GM12878 (cell line): ENCODE measurements around the gene CCM2. TPM values are rescaled to one million over a fixed set of nuclear protein-coding genes. Genes with fewer than 3 reads are reported as not detected.

Experiments
- ATAC-seq: fragments of 200-7000 bp; cut with Tn5 transposase; 3 replicates; pipeline ENCODE4 v1.9.1; 2020; ENCODE audit warnings: mild to moderate bottlenecking, moderate library complexity
- BruUV-seq: library from RNA; stranded (reverse); fragments of 400-500 nt; replicated peaks from 2 replicates; lab custom pipeline; 2021; lab: Mats Ljungman, UMichigan
- CTCF ChIA-PET: fragments of 300-600 bp; sonication (Branson Sonifier 250); formaldehyde crosslinking; extraction: SDS; loops from one replicate; lab custom pipeline; 2021; ENCODE audit warnings: inconsistent platforms; lab: Yijun Ruan, JAX
- POLR2A ChIA-PET: fragments of 350-600 bp; formaldehyde crosslinking; extraction: SDS; loops from one replicate; lab custom pipeline; 2021; ENCODE audit warnings: inconsistent platforms; lab: Charles Lee
- RAD21 ChIA-PET: fragments of 300-600 bp; sonication (Branson Sonifier 250); formaldehyde crosslinking; loops from one replicate; lab custom pipeline; 2023; ENCODE audit warnings: antibody characterized with exemption; ENCODE audit not compliant: unreplicated experiment; lab: Charles Lee
- SMC1A ChIA-PET: fragments of 300-600 bp; sonication (Branson Sonifier 250); formaldehyde crosslinking; loops from one replicate; lab custom pipeline; 2023; ENCODE audit not compliant: unreplicated experiment, uncharacterized antibody; lab: Charles Lee
- DNase-seq: peaks from one replicate; pipeline ENCODE4 v3.0.0-alpha.2; 2011; ENCODE audit warnings: low read depth, low spot score
- FAIRE-seq: peaks from 3 replicates; lab custom pipeline; 2011; peaks lifted over from hg19 to GRCh38; lab: Jason Lieb, UNC
- H2AFZ ChIP-seq: 2 replicates; pipeline ENCODE4 v1.6.0; 2011; ENCODE audit warnings: low read depth, low read length, control low read depth; ENCODE audit not compliant: control insufficient read depth
- H3K27ac ChIP-seq: 2 replicates; pipeline ENCODE4 v1.5.1; 2011; ENCODE audit warnings: control low read depth; ENCODE audit not compliant: control insufficient read depth, insufficient read depth
- H3K27me3 ChIP-seq, 2 experiments: replicated peaks in 1 of 2; 2 replicates each; pipeline versions ENCODE4 v1.6.0 to v1.6.1; 2011; ENCODE audit warnings: low read length in 1 of 2; ENCODE audit not compliant: control insufficient read depth in 2 of 2, insufficient read depth in 2 of 2
- H3K36me3 ChIP-seq, 2 experiments: 2 replicates each; pipeline ENCODE4 v1.5.1; 2011; ENCODE audit warnings: low read length in 1 of 2; ENCODE audit not compliant: control insufficient read depth in 2 of 2, insufficient read depth in 2 of 2
- H3K4me1 ChIP-seq: 2 replicates; pipeline ENCODE4 v1.6.1; 2011; ENCODE audit warnings: mild to moderate bottlenecking, low read length, moderate library complexity, mixed read lengths; ENCODE audit not compliant: control insufficient read depth, insufficient read depth
- H3K4me2 ChIP-seq: 2 replicates; pipeline ENCODE4 v1.6.0; 2011; ENCODE audit warnings: control low read depth; ENCODE audit not compliant: control insufficient read depth, insufficient read depth
- H3K4me3 ChIP-seq: fragments of 200-600 bp; sonication (generic); 2 replicates; pipeline ENCODE4 v1.5.1; 2016
- H3K79me2 ChIP-seq: 2 replicates; pipeline ENCODE4 v1.6.0; 2011; ENCODE audit warnings: low read length; ENCODE audit not compliant: control insufficient read depth, insufficient read depth
- H3K9ac ChIP-seq: 2 replicates; pipeline ENCODE4 v1.8.0; 2011; ENCODE audit warnings: low read length, control low read depth, mixed read lengths; ENCODE audit not compliant: control insufficient read depth, insufficient read depth
- H3K9me3 ChIP-seq: replicated peaks from 3 replicates; pipeline ENCODE4 v1.5.1; 2011; ENCODE audit warnings: mild to moderate bottlenecking, low read length; ENCODE audit not compliant: control insufficient read depth, insufficient read depth
- H4K20me1 ChIP-seq: 2 replicates; pipeline ENCODE4 v1.6.0; 2011; ENCODE audit not compliant: control insufficient read depth, insufficient read depth
- BMI1 ChIP-seq: fragments of 450-650 bp; IDR thresholded peaks from 2 replicates; pipeline ENCODE4 v1.6.1; 2016; ENCODE audit warnings: mild to moderate bottlenecking, moderate library complexity, borderline replicate concordance
- CBFB ChIP-seq: IDR thresholded peaks from 2 replicates; pipeline ENCODE4 v1.6.1; 2016; ENCODE audit warnings: antibody characterized with exemption, low read depth
- CBX5 ChIP-seq: sonication (generic); IDR thresholded peaks from 2 replicates; pipeline ENCODE4 v1.6.1; 2016; ENCODE audit warnings: low read depth, moderate library complexity, mild to moderate bottlenecking, inconsistent platforms
- GATAD2B ChIP-seq: fragments of 450-650 bp; conservative IDR thresholded peaks from 2 replicates; pipeline ENCODE4 v1.6.1; 2017; ENCODE audit warnings: low read depth, mild to moderate bottlenecking, moderate library complexity
- KDM1A ChIP-seq: fragments of 200-600 bp; sonication (generic); IDR thresholded peaks from 2 replicates; pipeline ENCODE4 v1.6.1; 2016; ENCODE audit warnings: borderline replicate concordance
- PRDM15 ChIP-seq: fragments of 450-650 bp; formaldehyde crosslinking; IDR thresholded peaks from 2 replicates; pipeline ENCODE4 v1.4.0; 2020; ENCODE audit warnings: mild to moderate bottlenecking, moderate library complexity
- WRNIP1 ChIP-seq: IDR thresholded peaks from 2 replicates; pipeline ENCODE4 v1.6.1; 2011; ENCODE audit warnings: low read depth, low read length, improper control_type of control experiment, borderline replicate concordance
- ZNF622 ChIP-seq: fragments of 450-650 bp; IDR thresholded peaks from 2 replicates; pipeline ENCODE4 v1.6.1; 2017; ENCODE audit warnings: mild to moderate bottlenecking, inconsistent platforms
- whole genome bisulfite sequencing: methylation state at CpG from one replicate; pipeline ENCODE4 v1.1.6; 2016; ENCODE audit warnings: low lambda C conversion rate; ENCODE audit not compliant: insufficient replicate concordance, insufficient coverage; ENCODE audit errors: missing lambda C conversion rate; 5-methylcytosine and 5-hydroxymethylcytosine counted together
- in situ Hi-C: fragments of 300-500 bp; cut with MboI; formaldehyde crosslinking; loops from 9 replicates; pipeline ENCODE4 v1.14.3; 2018; ENCODE audit warnings: mixed read lengths
- intact Hi-C: fragments of 100-400 bp; cut with micrococcal nuclease; formaldehyde crosslinking; loops from one replicate; pipeline ENCODE4 v1.14.2; 2022; ENCODE audit not compliant: unreplicated experiment
- polyA plus RNA-seq, 11 experiments: library from polyadenylated mRNA; depleted of rRNA in 4 of 11; unstranded in 6 of 11; stranded (reverse) in 5 of 11; fragments of >200 nt; fragmentation: Nextera tagmentation in 4 of 11; fragmentation: Illumina TruSeq in 1 of 11; extraction: Ambion mirVana in 4 of 11; extraction: Trizol in 1 of 11; gene quantifications; 1 replicate in 1 of 11; 2 replicates in 10 of 11; pipeline versions ENCODE4 v1.2.1 to v1.2.3, GENCODE V29; 2011 to 2016; ENCODE audit warnings: inconsistent platforms in 2 of 11, missing spikeins in 2 of 11, low read depth in 1 of 11
- total RNA-seq, 4 experiments: library from RNA; depleted of rRNA in 3 of 4; stranded (reverse); fragments of >200 nt in 3 of 4; fragmentation: Illumina TruSeq in 1 of 4; extraction: Trizol in 1 of 4; gene quantifications; 2 replicates each; pipeline versions ENCODE4 v1.2.1 to v1.2.3, GENCODE V29; 2013 to 2021

Gene CCM2
- total and polyA plus RNA-seq, 10 of the 15 experiments (the other 5 are each of a cell fraction or from before 2014, with no cell fraction given) = 1.00 to 82.3 (median 48.7) TPM

GRCh38 chr7:44982970-44983369 lies 17.0 kb upstream of the CCM2 start:
- SMC1A ChIA-PET = interaction anchor here (0.7 to 16.7 kb wide), 5 partner anchors 9 to 153 kb away, joined by 3 to 303 read pairs (median 16); partner anchors contain the start of gene CCM2
- Histone ChIP-seq H3K79me2 (peaks cover 70% of the 10 kb centered on the region), H3K27ac (peak overlapping the region; percentile 86), H2AFZ (no peak overlapping the region), H4K20me1 (peaks cover 3% of the 10 kb centered on the region), H3K9me3 (no peaks in the 10 kb centered on the region), H3K27me3 (no peaks in the 10 kb centered on the region), H3K4me1 (peaks cover 44% of the 10 kb centered on the region), H3K4me3 (peak overlapping the region; percentile 93), H3K9ac (peak overlapping the region; percentile 82), H3K4me2 (peak overlapping the region; percentile 94), H3K36me3 (peaks cover 19 to 21% of the 10 kb centered on the region in 2 experiments)
- intact Hi-C loops = no loop called here
- DNase-seq = no peak
- FAIRE-seq = no peak
- RAD21 ChIA-PET = interaction anchor here (0.7 to 14.6 kb wide), 5 partner anchors 9 to 522 kb away, joined by 3 to 303 read pairs (median 17); partner anchors contain the start of gene CCM2
- CTCF ChIA-PET = interaction anchor here (1.0 to 5.9 kb wide), 7 partner anchors 10 to 377 kb away, joined by 3 to 48 read pairs (median 7); partner anchors contain the start of gene OGDH
- in situ Hi-C loops = no loop called here
- no peak for ATAC-seq
- POLR2A ChIA-PET = interaction anchor here (1.0 to 16.1 kb wide), 6 partner anchors 9 to 129 kb away, joined by 3 to 280 read pairs (median 4); partner anchors contain the start of gene CCM2
- 50% methylated on average over 1 of the region's 1 CpG for WGBS
- no peak for TF ChIP-seq WRNIP1
- no peak for TF ChIP-seq BMI1
- no peak for TF ChIP-seq CBFB
- TF ChIP-seq ZNF622 = no peak
- no peak for TF ChIP-seq PRDM15 (CRISPR knock-in tag)
- TF ChIP-seq GATAD2B = no peak
- no peak for TF ChIP-seq KDM1A
- no peak for TF ChIP-seq CBX5
- no TSS peak for BruUV-seq
